ENCODE data around the gene ACLY.

DNA sequence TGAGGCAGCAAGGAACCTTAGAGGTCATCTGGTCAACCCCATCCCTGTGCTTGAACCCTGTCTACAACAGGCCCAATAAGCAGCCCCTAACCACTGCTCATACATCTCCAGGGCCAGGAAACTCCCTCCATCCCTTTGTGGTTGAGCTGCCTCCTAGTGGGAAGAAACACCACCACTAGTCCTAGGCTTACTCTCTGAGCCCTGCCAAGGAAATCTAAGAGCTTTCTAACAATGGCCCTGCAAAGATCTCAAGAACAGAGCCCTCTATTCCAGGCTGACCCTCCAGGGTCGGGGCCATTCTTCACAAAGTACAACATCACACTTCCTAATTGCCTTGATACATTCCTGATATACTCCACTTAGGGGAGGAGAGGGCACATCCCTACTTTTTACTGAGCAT is 5.8 kb downstream of the ACLY start:
- TF ChIP-seq, protein P1, sequence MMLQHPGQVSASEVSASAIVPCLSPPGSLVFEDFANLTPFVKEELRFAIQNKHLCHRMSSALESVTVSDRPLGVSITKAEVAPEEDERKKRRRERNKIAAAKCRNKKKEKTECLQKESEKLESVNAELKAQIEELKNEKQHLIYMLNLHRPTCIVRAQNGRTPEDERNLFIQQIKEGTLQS (CRISPR knock-in tag; conservative IDR thresholded peaks at IDR 0.05) = no peak
- TF ChIP-seq, protein P2, sequence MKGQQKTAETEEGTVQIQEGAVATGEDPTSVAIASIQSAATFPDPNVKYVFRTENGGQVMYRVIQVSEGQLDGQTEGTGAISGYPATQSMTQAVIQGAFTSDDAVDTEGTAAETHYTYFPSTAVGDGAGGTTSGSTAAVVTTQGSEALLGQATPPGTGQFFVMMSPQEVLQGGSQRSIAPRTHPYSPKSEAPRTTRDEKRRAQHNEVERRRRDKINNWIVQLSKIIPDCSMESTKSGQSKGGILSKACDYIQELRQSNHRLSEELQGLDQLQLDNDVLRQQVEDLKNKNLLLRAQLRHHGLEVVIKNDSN (CRISPR knock-in tag; IDR thresholded peaks at IDR 0.05) = no peak
- TF ChIP-seq, protein P3, sequence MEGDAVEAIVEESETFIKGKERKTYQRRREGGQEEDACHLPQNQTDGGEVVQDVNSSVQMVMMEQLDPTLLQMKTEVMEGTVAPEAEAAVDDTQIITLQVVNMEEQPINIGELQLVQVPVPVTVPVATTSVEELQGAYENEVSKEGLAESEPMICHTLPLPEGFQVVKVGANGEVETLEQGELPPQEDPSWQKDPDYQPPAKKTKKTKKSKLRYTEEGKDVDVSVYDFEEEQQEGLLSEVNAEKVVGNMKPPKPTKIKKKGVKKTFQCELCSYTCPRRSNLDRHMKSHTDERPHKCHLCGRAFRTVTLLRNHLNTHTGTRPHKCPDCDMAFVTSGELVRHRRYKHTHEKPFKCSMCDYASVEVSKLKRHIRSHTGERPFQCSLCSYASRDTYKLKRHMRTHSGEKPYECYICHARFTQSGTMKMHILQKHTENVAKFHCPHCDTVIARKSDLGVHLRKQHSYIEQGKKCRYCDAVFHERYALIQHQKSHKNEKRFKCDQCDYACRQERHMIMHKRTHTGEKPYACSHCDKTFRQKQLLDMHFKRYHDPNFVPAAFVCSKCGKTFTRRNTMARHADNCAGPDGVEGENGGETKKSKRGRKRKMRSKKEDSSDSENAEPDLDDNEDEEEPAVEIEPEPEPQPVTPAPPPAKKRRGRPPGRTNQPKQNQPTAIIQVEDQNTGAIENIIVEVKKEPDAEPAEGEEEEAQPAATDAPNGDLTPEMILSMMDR (IDR thresholded peaks at IDR 0.05) = no peak
- TF ChIP-seq, protein P4, sequence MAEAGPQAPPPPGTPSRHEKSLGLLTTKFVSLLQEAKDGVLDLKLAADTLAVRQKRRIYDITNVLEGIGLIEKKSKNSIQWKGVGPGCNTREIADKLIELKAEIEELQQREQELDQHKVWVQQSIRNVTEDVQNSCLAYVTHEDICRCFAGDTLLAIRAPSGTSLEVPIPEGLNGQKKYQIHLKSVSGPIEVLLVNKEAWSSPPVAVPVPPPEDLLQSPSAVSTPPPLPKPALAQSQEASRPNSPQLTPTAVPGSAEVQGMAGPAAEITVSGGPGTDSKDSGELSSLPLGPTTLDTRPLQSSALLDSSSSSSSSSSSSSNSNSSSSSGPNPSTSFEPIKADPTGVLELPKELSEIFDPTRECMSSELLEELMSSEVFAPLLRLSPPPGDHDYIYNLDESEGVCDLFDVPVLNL (CRISPR knock-in tag; IDR thresholded peaks at IDR 0.05; ENCODE audit: borderline replicate concordance, low read depth) = no peak
- TF ChIP-seq CREM (CRISPR knock-in tag; IDR thresholded peaks at IDR 0.05) = no peak
- no peak for TF ChIP-seq NR2C2 (CRISPR knock-in tag; IDR thresholded peaks at IDR 0.05)
- no peak for TF ChIP-seq FOXK1 (CRISPR knock-in tag; IDR thresholded peaks at IDR 0.05)
- TF ChIP-seq, protein P5, sequence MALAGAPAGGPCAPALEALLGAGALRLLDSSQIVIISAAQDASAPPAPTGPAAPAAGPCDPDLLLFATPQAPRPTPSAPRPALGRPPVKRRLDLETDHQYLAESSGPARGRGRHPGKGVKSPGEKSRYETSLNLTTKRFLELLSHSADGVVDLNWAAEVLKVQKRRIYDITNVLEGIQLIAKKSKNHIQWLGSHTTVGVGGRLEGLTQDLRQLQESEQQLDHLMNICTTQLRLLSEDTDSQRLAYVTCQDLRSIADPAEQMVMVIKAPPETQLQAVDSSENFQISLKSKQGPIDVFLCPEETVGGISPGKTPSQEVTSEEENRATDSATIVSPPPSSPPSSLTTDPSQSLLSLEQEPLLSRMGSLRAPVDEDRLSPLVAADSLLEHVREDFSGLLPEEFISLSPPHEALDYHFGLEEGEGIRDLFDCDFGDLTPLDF (CRISPR knock-in tag; IDR thresholded peaks at IDR 0.05) = no peak
- TF ChIP-seq, protein P6, sequence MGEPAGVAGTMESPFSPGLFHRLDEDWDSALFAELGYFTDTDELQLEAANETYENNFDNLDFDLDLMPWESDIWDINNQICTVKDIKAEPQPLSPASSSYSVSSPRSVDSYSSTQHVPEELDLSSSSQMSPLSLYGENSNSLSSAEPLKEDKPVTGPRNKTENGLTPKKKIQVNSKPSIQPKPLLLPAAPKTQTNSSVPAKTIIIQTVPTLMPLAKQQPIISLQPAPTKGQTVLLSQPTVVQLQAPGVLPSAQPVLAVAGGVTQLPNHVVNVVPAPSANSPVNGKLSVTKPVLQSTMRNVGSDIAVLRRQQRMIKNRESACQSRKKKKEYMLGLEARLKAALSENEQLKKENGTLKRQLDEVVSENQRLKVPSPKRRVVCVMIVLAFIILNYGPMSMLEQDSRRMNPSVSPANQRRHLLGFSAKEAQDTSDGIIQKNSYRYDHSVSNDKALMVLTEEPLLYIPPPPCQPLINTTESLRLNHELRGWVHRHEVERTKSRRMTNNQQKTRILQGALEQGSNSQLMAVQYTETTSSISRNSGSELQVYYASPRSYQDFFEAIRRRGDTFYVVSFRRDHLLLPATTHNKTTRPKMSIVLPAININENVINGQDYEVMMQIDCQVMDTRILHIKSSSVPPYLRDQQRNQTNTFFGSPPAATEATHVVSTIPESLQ (CRISPR knock-in tag; IDR thresholded peaks at IDR 0.05) = no peak
